ENCODE data around the gene ADAMTS10.

DNA sequence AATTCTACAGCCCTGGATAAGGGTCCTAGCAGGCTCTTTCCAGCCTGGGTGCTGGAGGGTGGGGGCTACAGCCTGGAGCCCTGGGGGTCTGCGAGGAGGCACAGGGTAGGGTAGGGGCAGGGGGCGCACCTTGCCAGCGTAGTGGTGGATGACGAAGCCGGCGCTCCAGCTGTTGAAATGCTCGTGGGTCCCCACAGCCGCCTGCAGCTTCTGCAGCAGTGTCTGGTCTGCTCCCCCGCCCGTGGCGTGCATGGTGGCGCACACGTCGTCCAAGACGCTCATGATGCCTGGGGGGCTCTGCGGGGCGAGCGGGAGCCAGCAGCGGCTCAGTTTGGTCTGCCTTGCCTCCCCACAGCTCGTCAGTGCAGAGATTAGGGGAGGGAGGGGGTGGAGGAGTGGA lies 66.3 kb downstream of the ADAMTS10 start:
- TF ChIP-seq POLR2A (IDR thresholded peaks at IDR 0.05), result no peak
- TF ChIP-seq, protein P1, sequence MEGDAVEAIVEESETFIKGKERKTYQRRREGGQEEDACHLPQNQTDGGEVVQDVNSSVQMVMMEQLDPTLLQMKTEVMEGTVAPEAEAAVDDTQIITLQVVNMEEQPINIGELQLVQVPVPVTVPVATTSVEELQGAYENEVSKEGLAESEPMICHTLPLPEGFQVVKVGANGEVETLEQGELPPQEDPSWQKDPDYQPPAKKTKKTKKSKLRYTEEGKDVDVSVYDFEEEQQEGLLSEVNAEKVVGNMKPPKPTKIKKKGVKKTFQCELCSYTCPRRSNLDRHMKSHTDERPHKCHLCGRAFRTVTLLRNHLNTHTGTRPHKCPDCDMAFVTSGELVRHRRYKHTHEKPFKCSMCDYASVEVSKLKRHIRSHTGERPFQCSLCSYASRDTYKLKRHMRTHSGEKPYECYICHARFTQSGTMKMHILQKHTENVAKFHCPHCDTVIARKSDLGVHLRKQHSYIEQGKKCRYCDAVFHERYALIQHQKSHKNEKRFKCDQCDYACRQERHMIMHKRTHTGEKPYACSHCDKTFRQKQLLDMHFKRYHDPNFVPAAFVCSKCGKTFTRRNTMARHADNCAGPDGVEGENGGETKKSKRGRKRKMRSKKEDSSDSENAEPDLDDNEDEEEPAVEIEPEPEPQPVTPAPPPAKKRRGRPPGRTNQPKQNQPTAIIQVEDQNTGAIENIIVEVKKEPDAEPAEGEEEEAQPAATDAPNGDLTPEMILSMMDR (IDR thresholded peaks at IDR 0.05), result no peak
